LNCAP (cell line): ENCODE measurements around the gene ZNF805.

Source experiments
- CTCF ChIP-seq: fragments of 450-650 bp; IDR thresholded peaks from 2 replicates; pipeline ENCODE4 v1.5.1; 2017; ENCODE audit warnings: mild to moderate bottlenecking

The ZNF805 gene

GRCh38 chr19:57288373-57288772, 47.9 kb downstream of the ZNF805 start:
- no peak for TF ChIP-seq CTCF

GRCh38 chr19:57290970-57291369, 50.5 kb downstream of the ZNF805 start:
- no peak for TF ChIP-seq CTCF

- TF ChIP-seq CTCF: no peak
Observed at GRCh38 chr19:57292547-57292946, 52.1 kb downstream of the ZNF805 start.

- TF ChIP-seq CTCF: no peak
Observed at GRCh38 chr19:57293719-57294118, 53.3 kb downstream of the ZNF805 start.

GRCh38 chr19:57302020-57302465, 61.6 kb downstream of the ZNF805 start:
- TF ChIP-seq CTCF: no peak

GRCh38 chr19:57302727-57303401, 62.4 kb downstream of the ZNF805 start:
- no peak for TF ChIP-seq CTCF
